GM21529 (cell line): Measurements from ENCODE around the gene PSMB5.
A peak's percentile ranks its signal among the peaks of the same experiment; 100 is the strongest.

Source experiments
- ATAC-seq: cut with Tn5 transposase; IDR thresholded peaks from one replicate; pipeline ENCODE4 v1.9.1; 2021; ENCODE audit not compliant: unreplicated experiment

The PSMB5 gene

GRCh38 chr14:23034498-23035302 lies at the start of gene PSMB5:
PSMB5 (minus strand) TSS chr14:23034900; CDS start chr14:23034881, 19 bp downstream.
- peak; percentile 93 for ATAC-seq

- ATAC-seq: no peak
Measured at GRCh38 chr14:23080474-23080873, 45.8 kb upstream of the PSMB5 start.

- ATAC-seq: no peak
Measured at GRCh38 chr14:23079716-23080115, 45.0 kb upstream of the PSMB5 start.

- ATAC-seq: no peak
Measured at GRCh38 chr14:23078692-23079116, 44.0 kb upstream of the PSMB5 start.

- no peak for ATAC-seq
Measured at GRCh38 chr14:23077962-23078361, 43.3 kb upstream of the PSMB5 start.

- ATAC-seq: no peak
Measured at GRCh38 chr14:23076785-23077408, 42.2 kb upstream of the PSMB5 start.

- no peak for ATAC-seq
Measured at GRCh38 chr14:23074906-23075305, 40.2 kb upstream of the PSMB5 start.

GRCh38 chr14:23071921-23072539 lies 37.3 kb upstream of the PSMB5 start:
- ATAC-seq: no peak

GRCh38 chr14:23071244-23071920 lies 36.7 kb upstream of the PSMB5 start:
- ATAC-seq: peak; percentile 91

GRCh38 chr14:23070262-23071129 lies 35.8 kb upstream of the PSMB5 start:
- ATAC-seq: no peak

GRCh38 chr14:23069413-23069806 lies 34.7 kb upstream of the PSMB5 start:
- no peak for ATAC-seq

- peak; percentile 73 for ATAC-seq
Measured at GRCh38 chr14:23068789-23069412, 34.2 kb upstream of the PSMB5 start.

GRCh38 chr14:23067847-23068788 lies 33.4 kb upstream of the PSMB5 start:
- no peak for ATAC-seq

GRCh38 chr14:23066855-23067744 lies 32.4 kb upstream of the PSMB5 start:
- ATAC-seq: no peak

GRCh38 chr14:23066368-23066767 lies 31.7 kb upstream of the PSMB5 start:
- no peak for ATAC-seq

GRCh38 chr14:23063601-23064000 lies 28.9 kb upstream of the PSMB5 start:
- ATAC-seq: no peak

GRCh38 chr14:23062002-23062401 lies 27.3 kb upstream of the PSMB5 start:
- ATAC-seq: no peak
